GM12874 (cell line): ENCODE measurements around the gene LYG1.

ENCODE experiments used
- TF ChIP-seq, protein P1 (sequence below): IDR thresholded peaks from 2 replicates; pipeline ENCODE4 v1.5.1; 2011; ENCODE audit warnings: low read depth, mild to moderate bottlenecking, control low read depth, low read length, moderate library complexity; ENCODE audit not compliant: insufficient read depth

LYG1 gene

DNA sequence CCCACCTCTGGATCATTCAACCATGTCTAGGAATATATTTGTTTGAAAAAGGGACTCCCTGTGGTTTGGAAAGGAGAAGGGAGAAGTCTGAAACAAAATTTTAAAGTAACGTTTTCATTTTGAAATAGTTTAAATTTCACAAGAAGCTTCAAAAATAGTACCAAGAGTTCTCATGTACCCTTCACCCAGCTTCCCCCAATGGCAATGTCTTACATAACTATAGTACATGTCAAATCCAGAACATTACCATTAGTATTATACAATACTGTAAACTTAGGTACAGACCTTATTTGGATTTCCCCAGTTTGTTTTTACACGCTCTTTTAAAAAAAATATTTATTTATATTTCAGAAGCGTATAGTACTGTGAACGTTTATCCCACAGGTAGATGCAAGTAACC, 41.5 kb downstream of the LYG1 start:
- TF ChIP-seq, protein P1, sequence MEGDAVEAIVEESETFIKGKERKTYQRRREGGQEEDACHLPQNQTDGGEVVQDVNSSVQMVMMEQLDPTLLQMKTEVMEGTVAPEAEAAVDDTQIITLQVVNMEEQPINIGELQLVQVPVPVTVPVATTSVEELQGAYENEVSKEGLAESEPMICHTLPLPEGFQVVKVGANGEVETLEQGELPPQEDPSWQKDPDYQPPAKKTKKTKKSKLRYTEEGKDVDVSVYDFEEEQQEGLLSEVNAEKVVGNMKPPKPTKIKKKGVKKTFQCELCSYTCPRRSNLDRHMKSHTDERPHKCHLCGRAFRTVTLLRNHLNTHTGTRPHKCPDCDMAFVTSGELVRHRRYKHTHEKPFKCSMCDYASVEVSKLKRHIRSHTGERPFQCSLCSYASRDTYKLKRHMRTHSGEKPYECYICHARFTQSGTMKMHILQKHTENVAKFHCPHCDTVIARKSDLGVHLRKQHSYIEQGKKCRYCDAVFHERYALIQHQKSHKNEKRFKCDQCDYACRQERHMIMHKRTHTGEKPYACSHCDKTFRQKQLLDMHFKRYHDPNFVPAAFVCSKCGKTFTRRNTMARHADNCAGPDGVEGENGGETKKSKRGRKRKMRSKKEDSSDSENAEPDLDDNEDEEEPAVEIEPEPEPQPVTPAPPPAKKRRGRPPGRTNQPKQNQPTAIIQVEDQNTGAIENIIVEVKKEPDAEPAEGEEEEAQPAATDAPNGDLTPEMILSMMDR, result no peak

DNA sequence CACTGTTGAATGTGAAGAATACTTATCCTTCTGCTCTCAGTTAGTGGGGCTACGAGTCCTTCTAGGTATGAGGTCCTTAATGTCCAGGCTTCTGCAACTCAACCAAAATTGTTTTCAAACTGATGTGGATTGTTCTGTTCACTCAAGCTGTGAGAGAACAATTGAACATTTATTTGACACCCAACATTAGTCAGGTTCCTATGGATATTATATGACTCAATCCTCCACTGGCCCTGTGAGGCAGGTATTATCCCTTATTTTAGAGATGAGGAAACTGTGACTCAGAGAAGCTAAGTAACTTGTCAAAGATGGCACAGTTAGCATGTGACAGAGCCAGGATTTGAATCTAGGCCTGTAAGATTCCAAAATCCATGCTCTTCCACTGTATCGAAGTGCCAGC, 44.3 kb downstream of the LYG1 start:
- TF ChIP-seq, protein P1, result no peak

DNA sequence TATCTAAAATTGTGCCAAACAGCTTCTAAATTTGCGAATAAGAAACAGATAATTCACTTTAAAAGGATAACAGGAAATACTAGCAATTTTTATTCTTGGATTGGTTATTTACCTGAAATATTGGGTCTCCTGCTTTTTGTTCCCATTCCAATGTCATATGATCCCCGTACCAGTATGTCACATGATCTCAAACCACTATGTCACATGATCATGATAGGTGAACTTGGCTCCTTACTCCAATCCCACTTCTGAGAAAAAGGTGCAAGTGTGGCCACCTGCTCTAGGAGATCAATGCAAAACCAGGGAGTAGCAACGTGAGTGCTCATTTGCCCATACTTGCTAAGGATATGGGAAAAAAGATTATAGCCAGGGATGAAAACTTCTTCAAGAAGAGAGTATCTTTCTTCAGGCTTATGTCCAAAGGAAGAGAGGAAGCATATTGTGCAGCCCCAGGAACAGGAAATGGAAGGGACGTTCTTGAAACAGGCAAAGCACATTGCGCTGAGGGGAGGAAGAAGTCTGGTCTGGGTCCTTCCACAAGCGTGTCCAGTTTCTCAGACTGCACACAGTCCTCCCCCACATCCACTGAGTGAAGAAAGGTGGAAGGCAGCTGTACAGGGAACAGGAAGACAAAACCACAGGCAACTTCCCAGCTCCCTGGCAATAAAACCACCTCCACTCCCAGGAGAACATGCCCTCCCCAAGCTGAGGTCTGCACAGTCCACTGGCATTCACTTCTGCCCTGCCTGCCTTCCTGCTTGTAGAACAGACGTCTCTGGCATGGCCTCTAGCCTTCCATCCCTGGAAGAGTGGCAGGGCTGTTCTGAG, 45.3 kb downstream of the LYG1 start, which contains the start of gene LYG2:
TSS of gene LYG2 (minus strand) at position 176 of the 828 bp plus-strand sequence. CDS start 1,406 bp downstream, outside the sequence.
- TF ChIP-seq, protein P1, result no peak

DNA sequence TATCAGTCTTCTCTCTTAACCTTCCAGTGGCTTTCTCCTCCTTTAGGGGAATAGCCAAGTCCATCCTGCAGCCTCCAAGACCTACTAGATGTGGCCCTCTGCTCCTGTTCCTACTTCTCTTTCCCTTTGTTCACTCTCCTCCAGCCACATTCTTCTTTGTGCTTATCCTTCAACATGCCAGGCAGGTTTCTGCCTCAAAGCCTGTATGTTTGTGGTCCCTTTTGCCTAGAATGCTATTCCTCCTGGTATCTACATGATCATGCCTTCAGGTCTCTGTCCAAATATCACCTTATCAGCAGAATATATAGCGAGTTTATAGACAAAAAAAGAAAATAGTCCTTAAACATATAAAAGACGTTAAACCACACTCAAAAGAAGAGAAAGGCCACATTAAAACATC, 51.0 kb downstream of the LYG1 start:
- TF ChIP-seq, protein P1, result no peak

DNA sequence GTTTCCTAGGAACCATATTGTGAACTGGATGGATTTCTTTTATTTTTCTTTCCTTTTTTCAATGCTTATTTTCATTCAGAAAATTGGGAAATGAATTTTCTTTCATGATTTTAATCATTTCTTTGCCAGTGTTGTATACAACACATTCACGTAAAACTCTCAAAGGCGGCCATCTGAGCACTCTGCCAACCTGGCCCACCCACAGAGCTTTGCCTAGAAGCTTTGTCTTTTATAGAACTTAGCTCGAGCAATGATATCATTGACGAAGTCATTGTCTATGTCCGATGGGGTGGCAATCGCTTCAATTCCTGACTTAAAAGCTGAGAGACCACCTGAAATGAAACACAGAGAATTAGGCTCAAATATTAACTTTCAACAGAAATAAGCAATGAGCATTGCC, 58.8 kb downstream of the LYG1 start:
- TF ChIP-seq, protein P1, result no peak

DNA sequence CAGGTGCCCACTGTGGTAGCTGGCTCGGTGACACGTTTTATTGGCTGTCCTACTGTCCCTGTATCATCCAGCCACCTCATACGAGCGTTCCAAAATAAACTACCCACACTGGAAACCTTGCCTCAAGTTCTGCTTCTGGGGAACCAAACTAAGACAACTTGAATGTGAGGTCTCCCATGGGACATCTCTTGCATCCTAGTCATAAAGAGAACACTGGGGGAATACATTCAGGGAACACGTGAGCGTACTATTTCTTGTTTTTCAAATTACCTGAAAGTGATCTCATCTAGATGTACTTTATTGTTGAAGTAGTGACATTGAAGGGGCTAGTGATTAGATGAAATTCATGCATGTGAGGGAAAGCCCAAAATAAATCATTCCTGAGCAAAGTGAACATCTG, 60.6 kb downstream of the LYG1 start:
- TF ChIP-seq, protein P1, result no peak

DNA sequence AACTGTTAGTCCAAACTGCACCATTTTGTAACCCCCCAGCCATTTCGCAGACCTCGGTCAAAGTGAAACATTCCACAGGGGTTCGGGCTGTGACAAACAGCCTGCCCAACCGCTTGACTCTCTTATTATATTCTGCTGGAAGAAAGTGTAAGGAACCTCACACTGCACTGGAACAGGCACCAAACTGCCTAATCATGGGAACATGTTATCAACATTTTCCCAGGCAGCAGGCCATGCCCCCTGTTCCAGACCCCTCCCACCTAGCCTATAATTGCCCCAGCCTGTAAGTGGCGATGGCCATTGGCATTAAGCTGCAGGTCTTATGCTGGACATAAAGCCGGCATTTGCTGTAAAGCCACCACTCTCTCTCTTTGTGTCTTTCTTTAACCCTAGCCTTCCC, 62.4 kb downstream of the LYG1 start:
- TF ChIP-seq, protein P1, result no peak
